NCI-H345 treated with DMSO at 0.1 percent for 48 hours (cell line): ENCODE data around the gene FGF18.
"Not testable (repeated sequence)": the region's sequence is repeated elsewhere in the genome, so short reads cannot be mapped to it uniquely, and the experiment has no call there.

Source experiments
- DNase-seq: peaks from one replicate; lab custom pipeline; 2025; ENCODE audit not compliant: unreplicated experiment; lab: John Stamatoyannopoulos, UW

The FGF18 gene

GRCh38 chr5:171494452-171495121 is 75.1 kb downstream of the FGF18 start:
- DNase-seq: no peak

GRCh38 chr5:171495122-171495700 is 75.8 kb downstream of the FGF18 start:
- no peak for DNase-seq

GRCh38 chr5:171496456-171496855 is 77.0 kb downstream of the FGF18 start:
- DNase-seq: no peak

- not testable (repeated sequence) for DNase-seq
Measured at GRCh38 chr5:171497494-171497893, 78.0 kb downstream of the FGF18 start.

GRCh38 chr5:171498166-171498565 is 78.7 kb downstream of the FGF18 start:
- DNase-seq: no peak

GRCh38 chr5:171499611-171500010 is 80.2 kb downstream of the FGF18 start:
- DNase-seq: no peak

- no peak for DNase-seq
Measured at GRCh38 chr5:171505473-171506043, 86.1 kb downstream of the FGF18 start.

- DNase-seq: no peak
Measured at GRCh38 chr5:171506951-171507350, 87.5 kb downstream of the FGF18 start.
